Measurements from ENCODE around the gene HBG1. TPM values are rescaled to one million over a fixed set of nuclear protein-coding genes. Genes with fewer than 3 reads are reported as not detected.

Gene HBG1
- total RNA-seq, 1 experiment from 2014 or later: not detected

- H2BK15ac ChIP-seq (ENCODE audit: low read depth, low read length): no peak overlapping the region
- Mint-ChIP-seq H3K27ac (no peak overlapping the region), H3K4me3 (no peak overlapping the region), H3K36me3 (ENCODE audit: insufficient read depth in 1 of 3, low read depth in 3 of 3) (no peaks in the 10 kb centered on the region; a peak in 1 of 7 replicates), H3K4me1 (peaks cover 4 to 7% of the 10 kb centered on the region in 2 experiments), H3K9me3 (no peaks in the 10 kb centered on the region), H3K27me3 (ENCODE audit: low read depth) (no peaks in the 10 kb centered on the region; the same call in 1 of the 2 replicates)
- H4K20me1 ChIP-seq (ENCODE audit: control insufficient read depth, insufficient read depth, insufficient read length): no peaks in the 10 kb centered on the region
- no peaks in the 10 kb centered on the region for H3K79me2 ChIP-seq (ENCODE audit: insufficient read depth, low read length)
- H3K4me2 ChIP-seq (ENCODE audit: insufficient read depth, insufficient read length, low read length): no peak overlapping the region
- H4K8ac ChIP-seq (replicated peaks; ENCODE audit: insufficient read length, low read depth, low read length): no peak overlapping the region
- no peaks in the 10 kb centered on the region for H3K27me3 ChIP-seq (ENCODE audit: insufficient read depth, low read length)
- H2BK120ac ChIP-seq (ENCODE audit: low read depth, low read length, poor library complexity, severe bottlenecking): no peak overlapping the region
- WGBS (ENCODE audit: extremely low coverage, insufficient read length, low lambda C conversion rate): no CpG with 5 or more reads among the region's 3 CpGs
- no peaks in the 10 kb centered on the region for H3K4me1 ChIP-seq (ENCODE audit: insufficient read depth, low read length)
- no peak overlapping the region for H2BK12ac ChIP-seq (ENCODE audit: insufficient read length, low read depth, low read length)
- no peak overlapping the region for H3K9ac ChIP-seq (ENCODE audit: extremely low read depth, insufficient read length, low read length)
- H2BK5ac ChIP-seq (ENCODE audit: insufficient read length, low read length): no peak overlapping the region
- no peaks in the 10 kb centered on the region for H3K23me2 ChIP-seq (ENCODE audit: insufficient read length, low read depth, low read length, poor library complexity, severe bottlenecking)
- no peak overlapping the region for H2AFZ ChIP-seq (ENCODE audit: low read length)
- no peak overlapping the region for H3K56ac ChIP-seq (ENCODE audit: insufficient read length, low read depth, low read length)
- no peak overlapping the region for H3T11ph ChIP-seq (ENCODE audit: low read length)
- H2AK5ac ChIP-seq (ENCODE audit: insufficient read length, low read length): no peak overlapping the region
- H3K79me1 ChIP-seq (ENCODE audit: insufficient read depth, low read depth, low read length, poor library complexity, severe bottlenecking): no peaks in the 10 kb centered on the region
- H3K4ac ChIP-seq (ENCODE audit: low read depth, low read length): no peak overlapping the region
- H4K5ac ChIP-seq (ENCODE audit: insufficient read length, low read depth, low read length): no peak overlapping the region
- no peak overlapping the region for H2BK20ac ChIP-seq (ENCODE audit: low read depth, low read length, poor library complexity, severe bottlenecking)
- TF ChIP-seq CTCF (conservative IDR thresholded peaks at IDR 0.05): no peak
- DNase-seq: no peak
- no peak overlapping the region for H3K27ac ChIP-seq (ENCODE audit: insufficient read length, low read depth, low read length)
- no peaks in the 10 kb centered on the region for H3K9me3 ChIP-seq (ENCODE audit: control insufficient read depth, low read depth, low read length)
- no peak overlapping the region for H3K18ac ChIP-seq (ENCODE audit: insufficient read length, low read depth, low read length)
- H3K23ac ChIP-seq (ENCODE audit: insufficient read length, low read depth, low read length): no peak overlapping the region
- H3K14ac ChIP-seq (ENCODE audit: insufficient read depth, low read length): no peak overlapping the region
- no peak overlapping the region for H4K91ac ChIP-seq (ENCODE audit: insufficient read length, low read depth, low read length)
These were observed 33.4 kb upstream of the HBG1 start for GRCh38 chr11:5283086-5283485.
